ENCODE measurements around the gene FASTK.

The FASTK gene

GRCh38 chr7:151125846-151126481 lies 45.4 kb upstream of the FASTK start:
- no peak overlapping the region for H3K4me3 ChIP-seq (ENCODE audit: low read depth, low read length, poor library complexity, severe bottlenecking)
- no peak overlapping the region for H3K4me2 ChIP-seq (ENCODE audit: low read length)

GRCh38 chr7:151125470-151125845 lies 44.8 kb upstream of the FASTK start:
- no peak overlapping the region for H3K4me3 ChIP-seq (ENCODE audit: low read depth, low read length, poor library complexity, severe bottlenecking)
- no peak overlapping the region for H2AFZ ChIP-seq (ENCODE audit: low read length)
- H3K4me1 ChIP-seq (ENCODE audit: insufficient read depth, low read length, severe bottlenecking): no peaks in the 10 kb centered on the region
- no peaks in the 10 kb centered on the region for H3K79me2 ChIP-seq (ENCODE audit: insufficient read depth, low read length)
- H4K20me1 ChIP-seq (ENCODE audit: insufficient read depth, low read length): no peaks in the 10 kb centered on the region
- TF ChIP-seq EZH2 (IDR thresholded peaks at IDR 0.05; ENCODE audit: borderline replicate concordance, low read length): no peak
- no peak for TF ChIP-seq CTCF (IDR thresholded peaks at IDR 0.05; ENCODE audit: low read length)
- H3K27me3 ChIP-seq (ENCODE audit: insufficient read depth, low read length): peaks cover 22% of the 10 kb centered on the region; the same call in 1 of the 2 replicates
- no peaks in the 10 kb centered on the region for H3F3A ChIP-seq (ENCODE audit: insufficient read depth, low read length)
- H3K9me2 ChIP-seq (ENCODE audit: low read depth, low read length): no peaks in the 10 kb centered on the region
- H3K9me3 ChIP-seq (ENCODE audit: low read length): no peaks in the 10 kb centered on the region
- H3K36me3 ChIP-seq (ENCODE audit: insufficient read depth, low read length): no peaks in the 10 kb centered on the region
- H3K9ac ChIP-seq (ENCODE audit: low read length): no peak overlapping the region
- H3K27ac ChIP-seq (ENCODE audit: low read depth, low read length, poor library complexity, severe bottlenecking): no peak overlapping the region
- no peak overlapping the region for H3K4me2 ChIP-seq (ENCODE audit: low read length)

More at GRCh38 chr7:151125846-151126481, 45.4 kb upstream of the FASTK start:
- Histone ChIP-seq H3K36me3 (ENCODE audit: insufficient read depth, low read length) (no peaks in the 10 kb centered on the region), H3K79me2 (ENCODE audit: insufficient read depth, low read length) (no peaks in the 10 kb centered on the region), H3K4me1 (ENCODE audit: insufficient read depth, low read length, severe bottlenecking) (no peaks in the 10 kb centered on the region), H3K9me2 (ENCODE audit: low read depth, low read length) (no peaks in the 10 kb centered on the region), H3K9me3 (ENCODE audit: low read length) (no peaks in the 10 kb centered on the region), H3K9ac (ENCODE audit: low read length) (no peak overlapping the region), H3F3A (ENCODE audit: insufficient read depth, low read length) (no peaks in the 10 kb centered on the region), H4K20me1 (ENCODE audit: insufficient read depth, low read length) (no peaks in the 10 kb centered on the region), H3K27me3 (ENCODE audit: insufficient read depth, low read length) (peaks cover 22% of the 10 kb centered on the region; the same call in 1 of the 2 replicates), H2AFZ (ENCODE audit: low read length) (no peak overlapping the region), H3K27ac (ENCODE audit: low read depth, low read length, poor library complexity, severe bottlenecking) (no peak overlapping the region)
- TF ChIP-seq EZH2 (IDR thresholded peaks at IDR 0.05; ENCODE audit: borderline replicate concordance, low read length) (no peak), CTCF (IDR thresholded peaks at IDR 0.05; ENCODE audit: low read length) (no peak)

- Histone ChIP-seq H3K27ac (ENCODE audit: low read depth, low read length, poor library complexity, severe bottlenecking) (no peak overlapping the region), H3K9me2 (ENCODE audit: low read depth, low read length) (no peaks in the 10 kb centered on the region), H2AFZ (ENCODE audit: low read length) (no peak overlapping the region), H3K9me3 (ENCODE audit: low read length) (no peaks in the 10 kb centered on the region), H3K9ac (ENCODE audit: low read length) (no peak overlapping the region), H4K20me1 (ENCODE audit: insufficient read depth, low read length) (no peaks in the 10 kb centered on the region), H3K4me3 (ENCODE audit: low read depth, low read length, poor library complexity, severe bottlenecking) (no peak overlapping the region), H3K4me1 (ENCODE audit: insufficient read depth, low read length, severe bottlenecking) (no peaks in the 10 kb centered on the region), H3K4me2 (ENCODE audit: low read length) (no peak overlapping the region), H3F3A (ENCODE audit: insufficient read depth, low read length) (no peaks in the 10 kb centered on the region), H3K36me3 (ENCODE audit: insufficient read depth, low read length) (no peaks in the 10 kb centered on the region), H3K79me2 (ENCODE audit: insufficient read depth, low read length) (no peaks in the 10 kb centered on the region), H3K27me3 (ENCODE audit: insufficient read depth, low read length) (peaks cover 22% of the 10 kb centered on the region; the same call in 1 of the 2 replicates)
- TF ChIP-seq EZH2 (IDR thresholded peaks at IDR 0.05; ENCODE audit: borderline replicate concordance, low read length): no peak
Observed at GRCh38 chr7:151124899-151125399, 44.3 kb upstream of the FASTK start.

- Histone ChIP-seq H3K4me1 (ENCODE audit: insufficient read depth, low read length, severe bottlenecking) (no peaks in the 10 kb centered on the region), H3K36me3 (ENCODE audit: insufficient read depth, low read length) (no peaks in the 10 kb centered on the region), H4K20me1 (ENCODE audit: insufficient read depth, low read length) (no peaks in the 10 kb centered on the region), H3K9me2 (ENCODE audit: low read depth, low read length) (no peaks in the 10 kb centered on the region), H3K27me3 (ENCODE audit: insufficient read depth, low read length) (peaks cover 22% of the 10 kb centered on the region; the same call in 1 of the 2 replicates), H3K27ac (ENCODE audit: low read depth, low read length, poor library complexity, severe bottlenecking) (no peak overlapping the region), H3K4me2 (ENCODE audit: low read length) (no peak overlapping the region), H3K9ac (ENCODE audit: low read length) (no peak overlapping the region), H3F3A (ENCODE audit: insufficient read depth, low read length) (no peaks in the 10 kb centered on the region), H2AFZ (ENCODE audit: low read length) (no peak overlapping the region), H3K79me2 (ENCODE audit: insufficient read depth, low read length) (no peaks in the 10 kb centered on the region), H3K4me3 (ENCODE audit: low read depth, low read length, poor library complexity, severe bottlenecking) (no peak overlapping the region), H3K9me3 (ENCODE audit: low read length) (no peaks in the 10 kb centered on the region)
- TF ChIP-seq EZH2 (IDR thresholded peaks at IDR 0.05; ENCODE audit: borderline replicate concordance, low read length) (no peak), CTCF (IDR thresholded peaks at IDR 0.05; ENCODE audit: low read length) (no peak)
Observed at GRCh38 chr7:151124481-151124880, 43.9 kb upstream of the FASTK start.

All from OCI-LY1 (cell line).